ENCODE data around the gene ANKRD34A. TPM values are rescaled to one million over a fixed set of nuclear protein-coding genes. Genes with fewer than 3 reads are reported as not detected.
"Not testable (repeated sequence)": the region's sequence is repeated elsewhere in the genome, so short reads cannot be mapped to it uniquely, and the experiment has no call there.

Gene ANKRD34A
- total RNA-seq, 2 donors from 2014 or later: 1.6 to 2.4 TPM

DNA sequence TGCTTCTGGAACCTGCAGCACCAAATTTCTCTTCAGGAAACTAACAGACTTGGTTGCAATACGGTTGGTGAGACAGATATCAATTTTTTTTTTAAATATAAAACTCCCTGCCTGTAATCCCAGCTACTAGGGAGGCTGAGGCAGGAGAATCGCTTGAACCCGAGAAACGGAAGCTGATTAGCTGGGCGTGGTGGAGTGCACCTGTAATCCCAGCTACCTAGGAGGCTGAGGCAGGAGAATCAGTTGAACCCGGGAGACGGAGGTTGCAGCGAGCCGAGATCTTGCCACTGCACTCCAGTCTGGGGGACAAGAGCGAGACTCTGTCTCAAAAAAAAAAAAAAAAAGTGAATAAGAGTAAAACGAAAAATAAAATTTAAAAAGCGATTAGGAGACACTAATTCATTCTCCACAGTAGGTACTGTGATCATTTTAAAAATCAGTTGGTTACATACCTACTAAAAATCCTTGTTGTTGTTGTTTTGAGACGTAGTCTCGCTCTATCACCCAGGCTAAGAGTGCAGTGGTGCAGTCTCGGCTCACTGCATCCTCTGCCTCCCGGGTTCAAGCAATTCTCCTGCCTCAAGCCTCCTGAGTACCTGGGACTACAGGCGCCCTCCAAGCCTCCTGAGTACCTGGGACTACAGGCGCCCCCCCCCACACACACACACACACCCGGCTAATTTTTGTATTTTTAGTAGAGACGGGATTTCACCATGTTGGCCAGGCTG lies 36.3 kb downstream of the ANKRD34A start:
- H3K4me3 ChIP-seq: peak overlapping the region; percentile 56 to 78
- H3K27ac ChIP-seq: peak overlapping the region; percentile 94 to 95
- H3K4me1 ChIP-seq (replicated peaks): no peaks in the 10 kb centered on the region
- H3K36me3 ChIP-seq: no peaks in the 10 kb centered on the region
- no peaks in the 10 kb centered on the region for H3K9me3 ChIP-seq
- no peaks in the 10 kb centered on the region for H3K27me3 ChIP-seq (replicated peaks; ENCODE audit: insufficient read depth)
- no peak for DNase-seq (ENCODE audit: low spot score)
- TF ChIP-seq POLR2A (IDR thresholded peaks at IDR 0.05): no peak
- WGBS: 62% methylated on average over 20 of the region's 20 CpGs
- intact Hi-C loops (cut with DNase I): no loop called here

DNA sequence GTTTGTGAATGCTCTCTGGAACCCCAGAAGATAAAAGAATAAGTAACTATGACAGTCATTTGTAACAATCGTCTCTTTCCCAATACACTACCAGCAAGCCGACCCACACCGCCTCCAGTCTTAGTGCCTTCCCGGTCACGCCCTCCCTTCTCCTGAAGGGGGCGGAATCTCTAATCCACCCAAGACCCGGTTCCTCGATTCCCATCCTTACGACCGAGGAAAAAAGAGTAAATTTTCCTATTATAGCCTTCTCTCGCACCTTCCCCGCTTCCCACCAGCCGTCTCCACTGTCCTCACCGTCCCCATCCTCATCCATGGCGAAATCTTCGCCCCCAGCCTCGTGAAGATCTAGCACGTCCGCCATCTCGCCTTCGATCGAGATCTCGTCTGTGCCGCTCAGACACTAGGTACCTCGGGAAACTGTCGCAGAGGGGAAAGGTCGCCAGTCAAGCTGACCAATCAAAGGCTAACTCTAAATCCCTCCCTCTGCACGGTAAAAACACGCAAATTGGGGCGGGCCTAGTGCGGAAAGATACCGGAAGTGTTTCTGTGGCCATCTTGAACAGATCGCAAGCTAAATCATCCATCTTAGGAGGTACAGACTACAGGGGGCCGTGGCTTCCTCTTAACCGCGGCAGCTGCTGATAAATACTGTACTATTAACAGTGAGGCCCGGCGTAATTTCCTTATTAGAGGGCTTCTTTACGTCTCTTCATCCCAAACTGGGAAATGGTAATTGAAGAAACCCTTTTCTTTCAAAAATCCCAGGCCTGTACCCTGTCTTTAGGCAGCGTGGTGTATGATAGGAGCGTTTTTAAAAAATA lies 37.1 kb downstream of the ANKRD34A start, which contains the start of gene RBM8A:
RBM8A (minus strand) TSS at position 422 of the 824 bp plus-strand sequence; CDS start at position 364, 58 bp downstream.
- Histone ChIP-seq H3K4me3 (peak within 1 kb of the TSS; percentile 56 to 78), H3K27ac (peak within 1 kb of the TSS; percentile 94 to 95), H3K4me1 (replicated peaks) (no peaks in the 10 kb centered on the region), H3K27me3 (replicated peaks; ENCODE audit: insufficient read depth) (no peaks in the 10 kb centered on the region), H3K9me3 (no peaks in the 10 kb centered on the region), H3K36me3 (no peaks in the 10 kb centered on the region)
- TF ChIP-seq, protein P1, sequence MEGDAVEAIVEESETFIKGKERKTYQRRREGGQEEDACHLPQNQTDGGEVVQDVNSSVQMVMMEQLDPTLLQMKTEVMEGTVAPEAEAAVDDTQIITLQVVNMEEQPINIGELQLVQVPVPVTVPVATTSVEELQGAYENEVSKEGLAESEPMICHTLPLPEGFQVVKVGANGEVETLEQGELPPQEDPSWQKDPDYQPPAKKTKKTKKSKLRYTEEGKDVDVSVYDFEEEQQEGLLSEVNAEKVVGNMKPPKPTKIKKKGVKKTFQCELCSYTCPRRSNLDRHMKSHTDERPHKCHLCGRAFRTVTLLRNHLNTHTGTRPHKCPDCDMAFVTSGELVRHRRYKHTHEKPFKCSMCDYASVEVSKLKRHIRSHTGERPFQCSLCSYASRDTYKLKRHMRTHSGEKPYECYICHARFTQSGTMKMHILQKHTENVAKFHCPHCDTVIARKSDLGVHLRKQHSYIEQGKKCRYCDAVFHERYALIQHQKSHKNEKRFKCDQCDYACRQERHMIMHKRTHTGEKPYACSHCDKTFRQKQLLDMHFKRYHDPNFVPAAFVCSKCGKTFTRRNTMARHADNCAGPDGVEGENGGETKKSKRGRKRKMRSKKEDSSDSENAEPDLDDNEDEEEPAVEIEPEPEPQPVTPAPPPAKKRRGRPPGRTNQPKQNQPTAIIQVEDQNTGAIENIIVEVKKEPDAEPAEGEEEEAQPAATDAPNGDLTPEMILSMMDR (IDR thresholded peaks at IDR 0.05): peak; percentile 28 to 83 (median 53)
- TF ChIP-seq POLR2AphosphoS5 (IDR thresholded peaks at IDR 0.05) (peak; percentile 100), POLR2A (IDR thresholded peaks at IDR 0.05) (peak; percentile 99)
- intact Hi-C loops (cut with DNase I): no loop called here
- DNase-seq (ENCODE audit: low spot score): peak; percentile 96
- WGBS: under 1% methylated on average over 41 of the region's 41 CpGs

GRCh38 chr1:145926686-145927062 lies 37.7 kb downstream of the ANKRD34A start:
- Histone ChIP-seq H3K4me1 (replicated peaks) (no peaks in the 10 kb centered on the region), H3K9me3 (no peaks in the 10 kb centered on the region), H3K4me3 (peak overlapping the region; percentile 56 to 78), H3K36me3 (no peaks in the 10 kb centered on the region), H3K27me3 (replicated peaks; ENCODE audit: insufficient read depth) (no peaks in the 10 kb centered on the region), H3K27ac (peak overlapping the region; percentile 94 to 95)
- 5% methylated on average over 19 of the region's 19 CpGs for WGBS
- no peak for DNase-seq (ENCODE audit: low spot score)
- TF ChIP-seq, protein P1 (IDR thresholded peaks at IDR 0.05): no peak
- TF ChIP-seq POLR2AphosphoS5 (IDR thresholded peaks at IDR 0.05) (no peak), POLR2A (IDR thresholded peaks at IDR 0.05) (no peak)
- intact Hi-C loops (cut with DNase I): no loop called here

GRCh38 chr1:145922266-145922665 lies 42.1 kb downstream of the ANKRD34A start:
- DNase-seq (ENCODE audit: low spot score): no peak
- no peak for TF ChIP-seq POLR2AphosphoS5 (IDR thresholded peaks at IDR 0.05)
- TF ChIP-seq, protein P1 (IDR thresholded peaks at IDR 0.05): no peak
- TF ChIP-seq POLR2A (IDR thresholded peaks at IDR 0.05): no peak
- no peaks in the 10 kb centered on the region for H3K27me3 ChIP-seq (replicated peaks; ENCODE audit: insufficient read depth)
- WGBS: 74% methylated on average over 2 of the region's 2 CpGs
- H3K4me3 ChIP-seq: no peak overlapping the region
- no peak overlapping the region for H3K27ac ChIP-seq
- intact Hi-C loops (cut with DNase I): no loop called here
- peaks cover 3% of the 10 kb centered on the region for H3K4me1 ChIP-seq (replicated peaks)
- no peaks in the 10 kb centered on the region for H3K36me3 ChIP-seq
- H3K9me3 ChIP-seq: no peaks in the 10 kb centered on the region

DNA sequence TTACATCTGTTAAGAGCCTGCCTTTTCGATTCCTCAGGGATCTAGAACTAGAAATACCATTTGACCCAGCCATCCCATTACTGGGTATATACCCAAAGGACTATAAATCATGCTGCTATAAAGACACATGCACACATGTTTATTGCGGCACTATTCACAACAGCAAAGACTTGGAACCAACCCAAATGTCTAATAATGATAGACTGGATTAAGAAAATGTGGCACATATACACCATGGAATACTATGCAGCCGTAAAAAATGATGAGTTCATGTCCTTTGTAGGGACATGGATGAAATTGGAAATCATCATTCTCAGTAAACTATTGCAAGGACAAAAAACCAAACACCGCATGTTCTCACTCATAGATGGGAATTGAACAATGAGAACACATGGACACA lies 44.1 kb downstream of the ANKRD34A start:
- H3K27me3 ChIP-seq (replicated peaks; ENCODE audit: insufficient read depth); H3K9me3 ChIP-seq; H3K36me3 ChIP-seq; H3K27ac ChIP-seq; intact Hi-C loops (cut with DNase I); H3K4me1 ChIP-seq (replicated peaks); H3K4me3 ChIP-seq; DNase-seq (ENCODE audit: low spot score): not testable (repeated sequence)
- WGBS: 88% methylated on average over 3 of the region's 4 CpGs
